Measurements from ENCODE around the gene KCNJ10.

The KCNJ10 gene

GRCh38 chr1:159985473-159985872 lies 84.5 kb downstream of the KCNJ10 start:
- no peak for DNase-seq

GRCh38 chr1:159983681-159984080 lies 86.3 kb downstream of the KCNJ10 start:
- no peak for DNase-seq

GRCh38 chr1:159982280-159982679 lies 87.7 kb downstream of the KCNJ10 start:
- no peak for DNase-seq

GRCh38 chr1:159981351-159982055 lies 88.5 kb downstream of the KCNJ10 start:
- DNase-seq, result no peak

- no peak for DNase-seq
Observed at GRCh38 chr1:159980786-159981185, 89.2 kb downstream of the KCNJ10 start.

- DNase-seq, result no peak
Observed at GRCh38 chr1:159980076-159980475, 89.9 kb downstream of the KCNJ10 start.

- DNase-seq, result no peak
Observed at GRCh38 chr1:159979257-159979656, 90.7 kb downstream of the KCNJ10 start.

GRCh38 chr1:159978107-159978398 lies 91.9 kb downstream of the KCNJ10 start:
- DNase-seq, result no peak

- no peak for DNase-seq
Observed at GRCh38 chr1:159977364-159978106, 92.4 kb downstream of the KCNJ10 start.

GRCh38 chr1:159974350-159974965 lies 95.5 kb downstream of the KCNJ10 start:
- DNase-seq, result no peak

GRCh38 chr1:159973350-159973940 lies 96.5 kb downstream of the KCNJ10 start:
- no peak for DNase-seq

GRCh38 chr1:159972443-159973205 lies 97.3 kb downstream of the KCNJ10 start:
- DNase-seq, result no peak

- DNase-seq, result no peak
Observed at GRCh38 chr1:159970932-159971342, 99.0 kb downstream of the KCNJ10 start.

- DNase-seq, result no peak
Observed at GRCh38 chr1:159968901-159969300, 101.1 kb downstream of the KCNJ10 start.

GRCh38 chr1:159965263-159965662 lies 104.7 kb downstream of the KCNJ10 start:
- DNase-seq, result no peak

- DNase-seq, result no peak
Observed at GRCh38 chr1:159964144-159964543, 105.8 kb downstream of the KCNJ10 start.

GRCh38 chr1:159962176-159962575 lies 107.8 kb downstream of the KCNJ10 start:
- no peak for DNase-seq

- DNase-seq, result no peak
Observed at GRCh38 chr1:159961636-159962035, 108.3 kb downstream of the KCNJ10 start.

- no peak for DNase-seq
Observed at GRCh38 chr1:159960721-159961381, 109.1 kb downstream of the KCNJ10 start.

GRCh38 chr1:159959451-159959850 lies 110.5 kb downstream of the KCNJ10 start:
- no peak for DNase-seq

- no peak for DNase-seq
Observed at GRCh38 chr1:159958719-159959380, 111.1 kb downstream of the KCNJ10 start.

- no peak for DNase-seq
Observed at GRCh38 chr1:159957824-159958268, 112.1 kb downstream of the KCNJ10 start.

All from CD4-positive, alpha-beta T cell treated with Interleukin-12 subunit alpha and Interleukin-12 subunit beta, for 1 hour (primary cell).